Kasumi-1 (cell line): ENCODE measurements around the gene SRSF7.

Experiments
- DNase-seq, 2 experiments: peaks; one replicate each; lab custom pipeline; 2025; lab: John Stamatoyannopoulos, UW

Gene SRSF7

GRCh38 chr2:38701542-38701941, 49.6 kb downstream of the SRSF7 start:
- DNase-seq, result no peak

DNA sequence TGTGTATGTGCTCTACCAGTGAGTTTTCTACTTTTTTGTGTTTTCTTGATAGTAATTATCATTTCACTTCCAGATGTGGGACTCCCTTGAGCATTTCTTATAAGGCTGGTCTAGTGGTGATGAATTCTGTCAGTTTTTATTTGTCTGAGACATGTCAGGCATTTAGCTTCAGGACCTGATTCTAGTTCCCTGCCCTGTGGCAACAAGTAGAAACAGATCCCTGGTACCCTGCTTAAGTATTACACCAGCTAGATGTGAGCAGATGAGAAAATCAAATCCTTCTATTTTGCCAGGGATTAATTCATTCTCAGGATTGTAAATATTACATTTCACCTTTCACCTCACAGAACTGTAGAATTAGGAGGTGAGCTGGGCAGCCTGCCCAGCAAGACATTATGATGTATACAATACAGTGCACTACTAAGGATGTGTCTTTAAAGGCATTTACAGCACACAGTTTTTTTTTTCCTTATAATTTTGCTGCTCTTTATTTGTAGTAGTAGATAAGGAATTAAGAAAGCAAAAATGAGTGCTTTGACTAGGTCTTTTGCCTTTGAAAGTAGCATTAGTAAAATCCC, 50.2 kb downstream of the SRSF7 start:
- DNase-seq, result no peak

DNA sequence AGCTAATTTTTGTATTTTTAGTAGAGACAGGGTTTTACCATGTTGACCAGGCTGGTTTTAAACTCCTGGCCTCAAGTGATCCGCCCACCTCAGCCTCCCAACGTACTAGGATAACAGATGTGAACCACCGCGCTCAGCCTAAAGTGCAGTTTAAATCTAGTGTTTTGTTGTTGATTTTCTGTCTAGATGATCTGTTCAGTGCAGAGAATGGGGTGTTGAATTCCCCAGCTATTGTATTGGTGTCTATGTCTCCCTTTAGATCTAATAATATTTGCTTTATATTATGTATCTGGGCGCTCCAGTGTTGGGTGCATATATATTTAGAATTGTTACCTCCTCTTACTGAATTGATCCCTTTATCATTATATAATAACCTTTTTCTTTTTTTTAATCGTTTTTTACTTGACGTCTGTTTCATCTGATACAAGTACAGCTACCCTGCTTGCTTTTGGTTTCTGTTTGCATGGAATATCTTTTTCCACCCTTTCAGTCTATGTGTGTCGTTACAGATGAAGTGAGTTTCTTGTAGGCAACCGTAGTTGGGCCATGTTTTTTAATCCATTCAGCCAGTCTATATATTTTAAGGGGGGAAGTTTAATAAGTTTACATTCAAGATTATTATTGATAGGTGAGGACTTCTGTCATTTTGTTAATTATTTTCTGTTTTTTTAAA, 50.9 kb downstream of the SRSF7 start:
- DNase-seq, result no peak

- no peak for DNase-seq
Observed at GRCh38 chr2:38698467-38699003, 52.6 kb downstream of the SRSF7 start.

GRCh38 chr2:38697116-38697840, 53.9 kb downstream of the SRSF7 start:
- no peak for DNase-seq
